HUES64 (cell line): Measurements from ENCODE around the gene GUK1.

Experiments
- H3K27ac ChIP-seq: 2 replicates; pipeline ENCODE4 v1.7.0; 2013; ENCODE audit warnings: low read depth, low read length, inconsistent platforms
- H3K27me3 ChIP-seq: 2 replicates; pipeline ENCODE4 v1.6.1; 2013; ENCODE audit warnings: mild to moderate bottlenecking, low read length; ENCODE audit not compliant: insufficient read depth
- H3K36me3 ChIP-seq: 2 replicates; pipeline ENCODE4 v1.6.1; 2013; ENCODE audit warnings: mild to moderate bottlenecking, low read length; ENCODE audit not compliant: insufficient read depth
- H3K4me1 ChIP-seq: 2 replicates; pipeline ENCODE4 v1.6.1; 2013; ENCODE audit warnings: mild to moderate bottlenecking, low read length, moderate library complexity; ENCODE audit not compliant: insufficient read depth
- H3K4me3 ChIP-seq: 2 replicates; pipeline ENCODE4 v1.5.1; 2013; ENCODE audit warnings: mild to moderate bottlenecking, low read length, moderate library complexity
- H3K9ac ChIP-seq: 2 replicates; pipeline ENCODE4 v1.6.1; 2013; ENCODE audit warnings: mild to moderate bottlenecking, low read depth, low read length
- H3K9me3 ChIP-seq: 2 replicates; pipeline ENCODE4 v1.6.1; 2013; ENCODE audit warnings: low read depth, low read length; ENCODE audit not compliant: insufficient read depth
- WGBS: fragments of 150-250, 120-280 bp; methylation state at CpG from one replicate; pipeline ENCODE4 v1.1.7; 2013; ENCODE audit warnings: missing lambda C conversion rate; 5-methylcytosine and 5-hydroxymethylcytosine counted together

The GUK1 gene

GRCh38 chr1:228112617-228113016 is 27.5 kb upstream of the GUK1 start:
- H3K27ac ChIP-seq, result no peak overlapping the region
- H3K36me3 ChIP-seq, result no peaks in the 10 kb centered on the region
- WGBS, result 88% methylated on average over 1 of the region's 1 CpG
- H3K9me3 ChIP-seq, result peaks cover 14% of the 10 kb centered on the region
- H3K27me3 ChIP-seq, result peaks cover 13% of the 10 kb centered on the region
- H3K4me3 ChIP-seq, result no peak overlapping the region
- H3K4me1 ChIP-seq, result 0 out of 2 replicates have a peak, but pooled peaks cover 5% of the 10 kb centered on the region
- no peak overlapping the region for H3K9ac ChIP-seq

- Histone ChIP-seq H3K9ac (no peak overlapping the region), H3K27me3 (peaks cover 10% of the 10 kb centered on the region), H3K27ac (no peak overlapping the region), H3K4me3 (no peak overlapping the region), H3K4me1 (0 out of 2 replicates have a peak, but pooled peaks cover 5% of the 10 kb centered on the region), H3K9me3 (peaks cover 36% of the 10 kb centered on the region), H3K36me3 (no peaks in the 10 kb centered on the region)
- WGBS, result 88% methylated on average over 2 of the region's 3 CpGs
Measured at GRCh38 chr1:228114827-228115226, 25.3 kb upstream of the GUK1 start.

DNA sequence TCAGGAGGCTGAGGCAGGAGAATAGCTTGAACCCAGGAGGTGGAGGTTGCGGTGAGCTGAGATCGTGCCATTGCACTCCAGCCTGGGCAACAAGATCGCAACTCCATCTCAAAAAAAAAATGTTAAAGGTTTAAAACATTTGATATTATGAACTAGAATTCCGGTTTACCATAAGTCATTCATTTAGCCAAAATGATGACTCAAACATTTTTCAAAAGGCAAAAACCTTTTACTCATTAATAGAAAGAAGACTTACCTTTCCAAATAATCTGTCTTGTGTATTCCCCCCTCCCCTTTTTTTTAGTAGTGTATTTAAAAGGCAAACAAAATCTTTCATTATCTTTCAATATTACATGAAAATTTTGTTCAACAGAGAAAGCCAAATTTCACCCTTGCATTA is 22.7 kb upstream of the GUK1 start:
- Histone ChIP-seq H3K9me3 (peaks cover 39% of the 10 kb centered on the region), H3K9ac (no peak overlapping the region), H3K4me1 (no peaks in the 10 kb centered on the region), H3K27me3 (peaks cover 2% of the 10 kb centered on the region; the same call in 1 of the 2 replicates), H3K27ac (no peak overlapping the region), H3K36me3 (no peaks in the 10 kb centered on the region), H3K4me3 (no peak overlapping the region)
- WGBS, result 88% methylated on average over 3 of the region's 4 CpGs

- H3K9ac ChIP-seq, result no peak overlapping the region
- no peak overlapping the region for H3K4me3 ChIP-seq
- no peaks in the 10 kb centered on the region for H3K4me1 ChIP-seq
- no peak overlapping the region for H3K27ac ChIP-seq
- peaks cover 39% of the 10 kb centered on the region for H3K9me3 ChIP-seq
- WGBS, result 76% methylated on average over 2 of the region's 2 CpGs
- peaks cover 8% of the 10 kb centered on the region; the same call in 1 of the 2 replicates for H3K27me3 ChIP-seq
- H3K36me3 ChIP-seq, result no peaks in the 10 kb centered on the region
Measured at GRCh38 chr1:228118040-228118439, 22.0 kb upstream of the GUK1 start.

DNA sequence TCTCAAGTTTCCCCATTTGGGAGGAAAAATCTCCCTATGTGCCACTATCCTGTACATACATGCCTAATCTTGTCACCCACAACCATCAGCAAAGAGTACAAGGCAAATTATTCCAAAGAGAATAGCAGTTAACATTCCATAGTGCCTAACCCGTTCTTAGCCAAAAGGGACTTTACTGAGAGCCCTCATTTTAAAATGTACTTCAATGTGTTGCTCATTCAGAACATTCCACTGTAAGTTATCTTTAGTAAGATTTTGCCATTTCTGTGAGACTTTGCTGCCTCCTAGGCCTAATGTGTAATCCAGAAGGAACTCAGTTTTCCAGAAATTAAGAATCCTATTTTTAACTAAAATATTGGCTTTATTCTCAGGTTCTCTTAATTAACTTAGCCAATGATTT is 19.7 kb upstream of the GUK1 start:
- no peak overlapping the region for H3K9ac ChIP-seq
- 91% methylated on average over 1 of the region's 1 CpG for WGBS

GRCh38 chr1:228120857-228121489 is 19.1 kb upstream of the GUK1 start:
- Histone ChIP-seq H3K27ac (no peak overlapping the region), H3K4me1 (no peaks in the 10 kb centered on the region), H3K27me3 (peaks cover 26% of the 10 kb centered on the region), H3K4me3 (no peak overlapping the region), H3K9me3 (peaks cover 36% of the 10 kb centered on the region), H3K36me3 (no peaks in the 10 kb centered on the region), H3K9ac (no peak overlapping the region)
- WGBS, result 85% methylated on average over 5 of the region's 5 CpGs

More for the DNA sequence above, 19.7 kb upstream of the GUK1 start:
- H3K36me3 ChIP-seq, result no peaks in the 10 kb centered on the region
- H3K9me3 ChIP-seq, result peaks cover 39% of the 10 kb centered on the region
- no peaks in the 10 kb centered on the region for H3K4me1 ChIP-seq
- H3K4me3 ChIP-seq, result no peak overlapping the region
- peaks cover 22% of the 10 kb centered on the region for H3K27me3 ChIP-seq
- no peak overlapping the region for H3K27ac ChIP-seq

DNA sequence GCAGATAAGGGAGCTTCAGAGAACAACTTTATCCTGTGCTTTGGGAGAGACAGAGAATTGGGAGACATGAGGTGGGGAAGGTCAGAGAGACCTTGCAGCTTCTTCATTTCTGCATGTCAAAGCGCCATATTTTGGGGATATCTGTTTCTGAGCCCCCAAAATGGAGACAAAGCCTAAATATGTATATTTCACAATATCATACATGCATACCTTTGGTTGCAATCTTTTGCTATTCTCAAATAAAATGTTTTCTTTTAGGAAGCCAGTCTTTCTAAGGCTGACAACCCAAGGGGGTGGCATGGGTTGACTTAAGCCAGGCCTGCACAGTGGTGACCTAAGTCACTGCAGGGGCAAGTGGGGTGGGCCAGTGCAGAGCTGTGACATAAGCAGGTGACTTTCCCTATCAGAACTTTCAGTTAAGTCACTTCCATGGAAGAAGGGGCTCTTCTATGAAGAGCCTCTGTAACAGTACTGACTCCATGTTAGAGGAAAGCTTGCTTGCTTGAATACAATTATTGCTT is 17.1 kb upstream of the GUK1 start:
- peaks cover 36% of the 10 kb centered on the region for H3K27me3 ChIP-seq
- H3K27ac ChIP-seq, result no peak overlapping the region
- no peak overlapping the region for H3K9ac ChIP-seq
- no peaks in the 10 kb centered on the region for H3K4me1 ChIP-seq
- peaks cover 22% of the 10 kb centered on the region for H3K9me3 ChIP-seq
- no peak overlapping the region for H3K4me3 ChIP-seq
- H3K36me3 ChIP-seq, result no peaks in the 10 kb centered on the region
- WGBS, result 36% methylated on average over 1 of the region's 1 CpG

GRCh38 chr1:228123505-228123904 is 16.6 kb upstream of the GUK1 start:
- Histone ChIP-seq H3K4me1 (no peaks in the 10 kb centered on the region), H3K27me3 (peaks cover 36% of the 10 kb centered on the region), H3K4me3 (no peak overlapping the region), H3K9ac (no peak overlapping the region), H3K9me3 (peaks cover 16% of the 10 kb centered on the region), H3K36me3 (no peaks in the 10 kb centered on the region), H3K27ac (no peak overlapping the region)
- 68% methylated on average over 2 of the region's 2 CpGs for WGBS

- H3K4me1 ChIP-seq, result no peaks in the 10 kb centered on the region
- no peaks in the 10 kb centered on the region for H3K36me3 ChIP-seq
- H3K4me3 ChIP-seq, result no peak overlapping the region
- no peak overlapping the region for H3K9ac ChIP-seq
- H3K9me3 ChIP-seq, result no peaks in the 10 kb centered on the region
- WGBS, result 88% methylated on average over 5 of the region's 5 CpGs
- peaks cover 46% of the 10 kb centered on the region for H3K27me3 ChIP-seq
- no peak overlapping the region for H3K27ac ChIP-seq
Measured at GRCh38 chr1:228125185-228125584, 14.9 kb upstream of the GUK1 start.

- Histone ChIP-seq H3K27me3 (peaks cover 50% of the 10 kb centered on the region), H3K36me3 (no peaks in the 10 kb centered on the region), H3K27ac (no peak overlapping the region), H3K9me3 (no peaks in the 10 kb centered on the region), H3K9ac (no peak overlapping the region), H3K4me1 (no peaks in the 10 kb centered on the region; the same call in 1 of the 2 replicates), H3K4me3 (no peak overlapping the region)
- WGBS, result 81% methylated on average over 2 of the region's 2 CpGs
Measured at GRCh38 chr1:228131766-228132165, 8.3 kb upstream of the GUK1 start.

DNA sequence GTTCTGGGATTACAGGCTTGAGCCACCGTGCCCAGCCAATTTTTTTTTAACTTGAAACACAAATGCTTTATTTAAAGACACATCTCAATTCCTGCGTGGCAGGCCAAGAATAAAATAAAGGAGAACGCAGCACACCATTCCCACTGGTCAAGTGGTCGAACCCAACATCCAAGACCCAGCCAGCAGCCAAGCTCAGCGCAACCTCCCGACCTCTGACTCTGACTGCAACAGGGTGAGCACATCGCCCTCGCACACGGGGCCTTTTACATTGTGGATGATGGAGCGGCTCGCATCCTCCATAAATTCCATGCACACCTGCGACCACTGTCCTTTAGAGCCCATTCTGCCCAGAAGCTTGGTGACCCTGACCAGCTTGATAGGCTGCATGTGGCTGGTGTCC is 5.5 kb upstream of the GUK1 start:
- no peaks in the 10 kb centered on the region for H3K9me3 ChIP-seq
- no peak overlapping the region for H3K27ac ChIP-seq
- WGBS, result 89% methylated on average over 12 of the region's 12 CpGs
- H3K4me3 ChIP-seq, result no peak overlapping the region
- H3K27me3 ChIP-seq, result peaks cover 59% of the 10 kb centered on the region
- H3K9ac ChIP-seq, result no peak overlapping the region
- H3K36me3 ChIP-seq, result no peaks in the 10 kb centered on the region
- H3K4me1 ChIP-seq, result no peaks in the 10 kb centered on the region; the same call in 1 of the 2 replicates
